ENCODE measurements around the gene TCP11. TPM values are rescaled to one million over a fixed set of nuclear protein-coding genes. Genes with fewer than 3 reads are reported as not detected.

The TCP11 gene
- total RNA-seq, 1 donor from 2014 or later = 0.13 TPM

Other genes with a start within 250 kb of the TCP11 start
- gene SCUBE3, start 72.6 kb upstream of the TCP11 start, total RNA-seq = 0.26 and 0.53 TPM in 2 replicates
- gene ZNF76, start 118.4 kb upstream of the TCP11 start, total RNA-seq = 20.5 and 21.6 TPM in 2 replicates
- gene DEF6, start 156.5 kb upstream of the TCP11 start, total RNA-seq = 0.25 and 0.26 TPM in 2 replicates
- 4.9 and 7.4 TPM in 2 replicates for gene PPARD, start 201.2 kb upstream of the TCP11 start, total RNA-seq

All from pulmonary artery endothelial cell (primary cell).